DND-41 (cell line): Measurements from ENCODE around the gene NRIP1.

Experiments used
- ATAC-seq: fragments of 200-7000 bp; cut with Tn5 transposase; 3 replicates; pipeline ENCODE4 v1.9.1; 2021; ENCODE audit warnings: low read depth; ENCODE audit not compliant: insufficient read depth
- DNase-seq: peaks from one replicate; pipeline ENCODE4 v3.0.0-alpha.2; 2020
- H2AFZ ChIP-seq: 2 replicates; pipeline ENCODE4 v1.6.0; 2012; ENCODE audit warnings: low read depth, low read length
- H3K27ac ChIP-seq: 2 replicates; pipeline ENCODE4 v1.5.1; 2012; ENCODE audit warnings: low read length, inconsistent platforms
- H3K27me3 ChIP-seq: fragments of 200-600 bp; sonication (generic); 2 replicates; pipeline ENCODE4 v1.6.0; 2012; ENCODE audit warnings: low read length, mild to moderate bottlenecking, inconsistent platforms; ENCODE audit not compliant: insufficient read depth, poor library complexity
- H3K36me3 ChIP-seq: 2 replicates; pipeline ENCODE4 v1.5.1; 2012; ENCODE audit warnings: low read length, inconsistent platforms; ENCODE audit not compliant: insufficient read depth
- H3K4me1 ChIP-seq: 2 replicates; pipeline ENCODE4 v1.5.1; 2012; ENCODE audit warnings: mild to moderate bottlenecking, low read length; ENCODE audit not compliant: insufficient read depth
- H3K4me2 ChIP-seq: 2 replicates; pipeline ENCODE4 v1.6.0; 2012; ENCODE audit warnings: mild to moderate bottlenecking, moderate library complexity, low read length, inconsistent platforms; ENCODE audit not compliant: insufficient read depth
- H3K4me3 ChIP-seq, 2 experiments: fragments of 200-600 bp in 1 of 2; shearing (Covaris generic) in 1 of 2; 2 replicates each; pipeline ENCODE4 v1.5.1; 2012 to 2016; ENCODE audit warnings: inconsistent platforms in 2 of 2, low read length in 2 of 2, mild to moderate bottlenecking in 2 of 2, low read depth in 1 of 2, moderate library complexity in 1 of 2
- H3K79me2 ChIP-seq: 2 replicates; pipeline ENCODE4 v1.6.0; 2012; ENCODE audit warnings: low read length, inconsistent platforms; ENCODE audit not compliant: insufficient read depth
- H3K9ac ChIP-seq: 2 replicates; pipeline ENCODE4 v1.6.0; 2012; ENCODE audit warnings: low read depth, mild to moderate bottlenecking, inconsistent platforms, low read length, moderate library complexity
- H3K9me3 ChIP-seq: 2 replicates; pipeline ENCODE4 v1.5.1; 2012; ENCODE audit warnings: low read length, moderate library complexity, mild to moderate bottlenecking, inconsistent platforms; ENCODE audit not compliant: insufficient read depth, severe bottlenecking
- H4K20me1 ChIP-seq: 2 replicates; pipeline ENCODE4 v1.6.0; 2012; ENCODE audit warnings: low read length; ENCODE audit not compliant: insufficient read depth
- EZH2 ChIP-seq: IDR thresholded peaks from 3 replicates; pipeline ENCODE4 v1.6.1; 2012; ENCODE audit warnings: borderline replicate concordance, low read depth, mild to moderate bottlenecking, moderate library complexity, low read length, inconsistent platforms; ENCODE audit not compliant: severe bottlenecking
- TF ChIP-seq, protein P1 (sequence below): IDR thresholded peaks from 2 replicates; pipeline ENCODE4 v1.5.1; 2012; ENCODE audit warnings: borderline replicate concordance, low read length, moderate library complexity, mild to moderate bottlenecking; ENCODE audit not compliant: poor library complexity, severe bottlenecking; ENCODE audit errors: extremely low read depth

The NRIP1 gene

DNA sequence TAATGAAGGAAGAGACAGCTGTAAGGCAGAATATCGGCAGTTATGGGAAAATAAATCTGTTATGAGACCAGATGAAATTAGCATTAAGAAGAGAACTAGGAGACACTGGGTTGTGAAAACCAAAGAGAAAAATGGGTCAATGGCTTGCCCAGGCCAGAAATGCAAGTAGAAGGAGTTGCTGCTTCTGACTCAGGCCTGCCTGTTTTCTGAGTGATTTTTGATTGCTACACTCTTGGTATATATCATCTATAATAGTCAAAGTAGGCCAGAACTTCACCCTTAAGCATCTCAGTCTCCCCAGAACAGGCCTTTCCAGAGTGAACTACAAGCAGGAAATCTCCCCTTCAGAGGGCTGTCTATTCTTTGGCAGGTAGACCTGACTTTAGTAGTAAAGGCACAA is 107.0 kb downstream of the NRIP1 start:
- DNase-seq (no peak), ATAC-seq (no peak)
- Histone ChIP-seq H2AFZ (no peak overlapping the region), H3K4me3 (no peak overlapping the region), H3K4me1 (no peaks in the 10 kb centered on the region), H3K36me3 (no peaks in the 10 kb centered on the region), H4K20me1 (no peaks in the 10 kb centered on the region), H3K79me2 (no peaks in the 10 kb centered on the region), H3K27ac (no peak overlapping the region), H3K9ac (no peak overlapping the region), H3K4me2 (no peak overlapping the region), H3K27me3 (no peaks in the 10 kb centered on the region), H3K9me3 (no peaks in the 10 kb centered on the region)
- TF ChIP-seq, protein P1, sequence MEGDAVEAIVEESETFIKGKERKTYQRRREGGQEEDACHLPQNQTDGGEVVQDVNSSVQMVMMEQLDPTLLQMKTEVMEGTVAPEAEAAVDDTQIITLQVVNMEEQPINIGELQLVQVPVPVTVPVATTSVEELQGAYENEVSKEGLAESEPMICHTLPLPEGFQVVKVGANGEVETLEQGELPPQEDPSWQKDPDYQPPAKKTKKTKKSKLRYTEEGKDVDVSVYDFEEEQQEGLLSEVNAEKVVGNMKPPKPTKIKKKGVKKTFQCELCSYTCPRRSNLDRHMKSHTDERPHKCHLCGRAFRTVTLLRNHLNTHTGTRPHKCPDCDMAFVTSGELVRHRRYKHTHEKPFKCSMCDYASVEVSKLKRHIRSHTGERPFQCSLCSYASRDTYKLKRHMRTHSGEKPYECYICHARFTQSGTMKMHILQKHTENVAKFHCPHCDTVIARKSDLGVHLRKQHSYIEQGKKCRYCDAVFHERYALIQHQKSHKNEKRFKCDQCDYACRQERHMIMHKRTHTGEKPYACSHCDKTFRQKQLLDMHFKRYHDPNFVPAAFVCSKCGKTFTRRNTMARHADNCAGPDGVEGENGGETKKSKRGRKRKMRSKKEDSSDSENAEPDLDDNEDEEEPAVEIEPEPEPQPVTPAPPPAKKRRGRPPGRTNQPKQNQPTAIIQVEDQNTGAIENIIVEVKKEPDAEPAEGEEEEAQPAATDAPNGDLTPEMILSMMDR = no peak
- no peak for TF ChIP-seq EZH2

DNA sequence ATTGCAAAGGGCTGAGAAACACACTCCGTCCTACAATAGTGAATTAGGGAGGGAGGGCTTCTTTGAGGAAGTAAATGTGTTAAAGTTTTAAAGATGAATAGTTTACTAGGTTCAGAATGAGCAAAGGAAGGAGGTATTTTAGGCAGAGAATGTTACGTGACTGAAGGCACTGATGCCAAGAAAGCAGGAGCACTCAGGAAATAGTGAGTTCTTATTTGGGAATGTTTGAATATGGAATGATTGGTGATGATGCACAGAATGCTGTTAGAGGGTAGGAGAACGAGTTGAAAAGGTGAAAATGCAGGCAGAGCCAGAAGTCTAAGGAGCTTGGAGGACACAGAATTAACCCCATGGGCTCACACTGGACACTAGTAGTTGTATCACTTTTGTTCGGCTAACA is 108.0 kb downstream of the NRIP1 start:
- H2AFZ ChIP-seq = no peak overlapping the region
- ATAC-seq = no peak
- H4K20me1 ChIP-seq = no peaks in the 10 kb centered on the region
- no peaks in the 10 kb centered on the region for H3K9me3 ChIP-seq
- no peaks in the 10 kb centered on the region for H3K79me2 ChIP-seq
- no peak overlapping the region for H3K4me3 ChIP-seq
- no peak for DNase-seq
- H3K4me1 ChIP-seq = no peaks in the 10 kb centered on the region
- no peak overlapping the region for H3K9ac ChIP-seq
- TF ChIP-seq EZH2 = no peak
- TF ChIP-seq, protein P1 = no peak
- H3K27me3 ChIP-seq = no peaks in the 10 kb centered on the region
- H3K36me3 ChIP-seq = no peaks in the 10 kb centered on the region
- H3K4me2 ChIP-seq = no peak overlapping the region
- no peak overlapping the region for H3K27ac ChIP-seq

DNA sequence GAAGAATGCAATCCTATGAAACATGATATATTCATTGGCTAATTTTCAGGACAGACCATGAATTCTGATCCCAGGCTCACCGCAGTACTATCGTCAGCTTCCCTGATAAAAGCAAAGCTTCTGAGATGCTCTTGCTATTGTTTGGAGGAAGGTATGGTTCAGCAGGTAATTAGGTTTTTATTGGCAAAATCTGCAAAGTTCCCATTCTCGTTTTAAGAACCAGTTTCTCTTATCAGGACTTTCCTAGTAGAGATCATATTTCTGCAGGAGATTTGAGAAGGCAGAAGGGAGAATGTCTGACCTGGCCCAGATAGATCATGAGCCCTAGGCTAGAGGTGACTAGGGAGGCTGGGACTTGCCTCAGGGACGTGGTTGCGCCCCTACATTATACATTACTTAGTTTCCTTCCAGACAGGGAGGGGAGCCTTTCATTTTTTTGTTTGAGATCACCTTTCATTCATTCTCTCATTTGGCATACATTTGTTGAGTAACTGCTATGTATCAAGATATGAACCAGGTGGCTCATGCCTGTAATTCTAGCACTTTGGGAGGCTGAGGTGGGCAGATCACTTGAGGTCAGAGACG is 108.8 kb downstream of the NRIP1 start:
- DNase-seq (no peak), ATAC-seq (no peak)
- no peaks in the 10 kb centered on the region for H3K36me3 ChIP-seq
- no peak overlapping the region for H3K27ac ChIP-seq
- no peaks in the 10 kb centered on the region for H3K79me2 ChIP-seq
- no peak overlapping the region for H3K4me2 ChIP-seq
- H2AFZ ChIP-seq = no peak overlapping the region
- H3K9me3 ChIP-seq = no peaks in the 10 kb centered on the region
- no peaks in the 10 kb centered on the region for H3K27me3 ChIP-seq
- TF ChIP-seq, protein P1 = no peak
- TF ChIP-seq EZH2 = no peak
- H3K4me1 ChIP-seq = no peaks in the 10 kb centered on the region
- no peak overlapping the region for H3K9ac ChIP-seq
- no peak overlapping the region for H3K4me3 ChIP-seq
- H4K20me1 ChIP-seq = no peaks in the 10 kb centered on the region

DNA sequence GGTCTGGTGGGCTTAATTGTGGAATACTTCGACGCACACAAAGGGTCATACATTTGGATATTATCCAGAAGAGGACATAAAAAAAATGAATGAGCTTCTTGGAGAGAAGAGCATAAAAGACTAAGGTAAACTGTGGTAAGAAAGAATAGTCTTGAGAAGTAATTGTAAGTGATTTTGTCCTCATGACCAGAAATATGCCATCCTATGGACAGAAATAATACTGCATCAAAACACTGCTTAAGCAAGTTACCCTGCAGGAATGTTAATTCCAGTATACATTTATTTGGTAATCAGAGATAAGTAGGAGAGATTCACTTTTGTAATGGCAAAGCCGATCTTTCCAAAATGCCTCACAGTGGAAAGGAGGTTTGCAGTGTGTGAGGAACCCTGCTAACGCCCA is 111.9 kb downstream of the NRIP1 start:
- no peaks in the 10 kb centered on the region for H3K4me1 ChIP-seq
- H3K9ac ChIP-seq = no peak overlapping the region
- DNase-seq = no peak
- no peak overlapping the region for H3K4me2 ChIP-seq
- H3K4me3 ChIP-seq = no peak overlapping the region
- no peaks in the 10 kb centered on the region for H3K36me3 ChIP-seq
- H4K20me1 ChIP-seq = no peaks in the 10 kb centered on the region
- no peaks in the 10 kb centered on the region for H3K27me3 ChIP-seq
- H3K27ac ChIP-seq = no peak overlapping the region
- H3K79me2 ChIP-seq = no peaks in the 10 kb centered on the region
- ATAC-seq = no peak
- H2AFZ ChIP-seq = no peak overlapping the region
- H3K9me3 ChIP-seq = no peaks in the 10 kb centered on the region
- TF ChIP-seq EZH2 = no peak
- TF ChIP-seq, protein P1 = peak; percentile 21
